Gastroesophageal sphincter (tissue), 3 donors: ENCODE results near the gene FAM222B.

Source experiments
- EP300 ChIP-seq: sonication (generic); formaldehyde crosslinking; IDR thresholded peaks from one replicate; pipeline ENCODE4 v1.6.1; 2017; ENCODE audit warnings: antibody characterized with exemption, mild to moderate bottlenecking
- POLR2A ChIP-seq, 2 donors: fragments of 450-650 bp; IDR thresholded peaks; one replicate each; pipeline ENCODE4 v1.6.1; 2017; ENCODE audit warnings: antibody characterized with exemption in 2 of 2, mild to moderate bottlenecking in 2 of 2, moderate library complexity in 1 of 2
- POLR2AphosphoS5 ChIP-seq: sonication (generic); formaldehyde crosslinking; IDR thresholded peaks from one replicate; pipeline ENCODE4 v1.6.1; 2017; ENCODE audit warnings: antibody characterized with exemption
- TF ChIP-seq, protein P1 (sequence below), 4 experiments: fragments of 200-600 bp in 2 of 4; fragments of 450-650 bp in 2 of 4; sonication (generic) in 1 of 4; IDR thresholded peaks; one replicate each; pipeline ENCODE4 v1.5.1; 2017 to 2019; ENCODE audit warnings: antibody characterized with exemption in 4 of 4, mild to moderate bottlenecking in 2 of 4, moderate library complexity in 2 of 4

DNA sequence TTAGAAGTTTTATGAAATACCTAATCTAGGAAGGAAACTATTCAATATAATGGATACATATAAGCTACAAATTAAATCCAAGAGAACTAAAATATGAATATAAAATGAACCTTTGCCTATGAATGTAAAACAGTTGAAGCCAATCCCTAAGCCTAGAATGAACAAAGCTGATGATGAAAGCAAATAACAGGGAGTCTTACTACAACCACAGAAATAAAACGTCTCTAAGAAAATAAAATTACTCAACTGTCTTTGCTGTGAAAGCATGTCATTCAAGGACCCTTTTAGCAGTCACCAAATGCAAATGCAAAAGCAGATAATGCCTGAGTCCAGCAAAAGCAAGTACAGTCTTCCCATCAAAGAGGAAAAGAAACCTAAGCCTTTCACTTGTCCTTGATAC, 23.0 kb downstream of the FAM222B start:
- TF ChIP-seq, protein P1, sequence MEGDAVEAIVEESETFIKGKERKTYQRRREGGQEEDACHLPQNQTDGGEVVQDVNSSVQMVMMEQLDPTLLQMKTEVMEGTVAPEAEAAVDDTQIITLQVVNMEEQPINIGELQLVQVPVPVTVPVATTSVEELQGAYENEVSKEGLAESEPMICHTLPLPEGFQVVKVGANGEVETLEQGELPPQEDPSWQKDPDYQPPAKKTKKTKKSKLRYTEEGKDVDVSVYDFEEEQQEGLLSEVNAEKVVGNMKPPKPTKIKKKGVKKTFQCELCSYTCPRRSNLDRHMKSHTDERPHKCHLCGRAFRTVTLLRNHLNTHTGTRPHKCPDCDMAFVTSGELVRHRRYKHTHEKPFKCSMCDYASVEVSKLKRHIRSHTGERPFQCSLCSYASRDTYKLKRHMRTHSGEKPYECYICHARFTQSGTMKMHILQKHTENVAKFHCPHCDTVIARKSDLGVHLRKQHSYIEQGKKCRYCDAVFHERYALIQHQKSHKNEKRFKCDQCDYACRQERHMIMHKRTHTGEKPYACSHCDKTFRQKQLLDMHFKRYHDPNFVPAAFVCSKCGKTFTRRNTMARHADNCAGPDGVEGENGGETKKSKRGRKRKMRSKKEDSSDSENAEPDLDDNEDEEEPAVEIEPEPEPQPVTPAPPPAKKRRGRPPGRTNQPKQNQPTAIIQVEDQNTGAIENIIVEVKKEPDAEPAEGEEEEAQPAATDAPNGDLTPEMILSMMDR (IDR thresholded peaks at IDR 0.05): no peak
- TF ChIP-seq POLR2A (IDR thresholded peaks at IDR 0.05) (no peak), POLR2AphosphoS5 (no peak), EP300 (no peak)
